Naive thymus-derived CD8-positive, alpha-beta T cell (primary cell): ENCODE data around the gene SPAG4. TPM values are rescaled to one million over a fixed set of nuclear protein-coding genes. Genes with fewer than 3 reads are reported as not detected.

Experiments used
- ATAC-seq, 2 donors: fragments of 150-1000 bp; cut with Tn5 transposase in 1 of 2; sonication (Bioruptor Pico), chemical (Tn5 transposase) in 1 of 2; 1 replicate in 1 of 2; 2 replicates in 1 of 2; pipeline ENCODE4 v1.10.0; 2021; ENCODE audit warnings: mild to moderate bottlenecking in 2 of 2, moderate library complexity in 2 of 2
- POLR2A ChIA-PET: fragments of 350-600 bp; sonication (Branson Sonifier 250); formaldehyde crosslinking; loops from one replicate; lab custom pipeline; 2021; ENCODE audit warnings: antibody characterized with exemption; lab: Charles Lee
- DNase-seq, 10 donors: peaks; one replicate each; pipeline versions ENCODE4 v3.0.0 to v3.0.0-alpha.2; 2020 to 2022
- H3K27ac Mint-ChIP-seq, 10 donors: one replicate each; pipeline ENCODE4 v1.8.0; 2020 to 2022; ENCODE audit warnings: mild to moderate bottlenecking in 10 of 10, mixed read lengths in 10 of 10, moderate library complexity in 4 of 10, inconsistent platforms in 1 of 10
- H3K27me3 Mint-ChIP-seq, 5 donors: one replicate each; pipeline ENCODE4 v1.8.0; 2021 to 2022; ENCODE audit warnings: mixed read lengths in 5 of 5
- H3K36me3 Mint-ChIP-seq, 3 donors: one replicate each; pipeline ENCODE4 v1.8.0; 2020 to 2022; ENCODE audit warnings: mixed read lengths in 3 of 3, mild to moderate bottlenecking in 2 of 3, inconsistent platforms in 1 of 3
- H3K4me1 Mint-ChIP-seq, 4 donors: one replicate each; pipeline ENCODE4 v1.8.0; 2021 to 2022; ENCODE audit warnings: mixed read lengths in 4 of 4
- H3K4me3 Mint-ChIP-seq, 10 donors: one replicate each; pipeline ENCODE4 v1.8.0; 2020 to 2022; ENCODE audit warnings: mild to moderate bottlenecking in 10 of 10, mixed read lengths in 10 of 10, moderate library complexity in 6 of 10, inconsistent platforms in 1 of 10
- H3K9me3 Mint-ChIP-seq, 9 donors: one replicate each; pipeline ENCODE4 v1.8.0; 2020 to 2022; ENCODE audit warnings: mixed read lengths in 9 of 9, mild to moderate bottlenecking in 3 of 9, inconsistent platforms in 1 of 9, moderate library complexity in 1 of 9
- polyA plus RNA-seq, 3 donors: library from polyadenylated mRNA; unstranded; fragments of 300-500 nt; fragmentation: Illumina TruSeq; gene quantifications; one replicate each; pipeline ENCODE4 v1.2.3, GENCODE V29; 2021
- total RNA-seq, 8 experiments: library from RNA in 2 of 8; stranded (reverse) in 2 of 8; gene quantifications; one replicate each; pipeline ENCODE4 v1.2.3 and lab custom pipeline; 2021 to 2026

SPAG4 gene, protein sequence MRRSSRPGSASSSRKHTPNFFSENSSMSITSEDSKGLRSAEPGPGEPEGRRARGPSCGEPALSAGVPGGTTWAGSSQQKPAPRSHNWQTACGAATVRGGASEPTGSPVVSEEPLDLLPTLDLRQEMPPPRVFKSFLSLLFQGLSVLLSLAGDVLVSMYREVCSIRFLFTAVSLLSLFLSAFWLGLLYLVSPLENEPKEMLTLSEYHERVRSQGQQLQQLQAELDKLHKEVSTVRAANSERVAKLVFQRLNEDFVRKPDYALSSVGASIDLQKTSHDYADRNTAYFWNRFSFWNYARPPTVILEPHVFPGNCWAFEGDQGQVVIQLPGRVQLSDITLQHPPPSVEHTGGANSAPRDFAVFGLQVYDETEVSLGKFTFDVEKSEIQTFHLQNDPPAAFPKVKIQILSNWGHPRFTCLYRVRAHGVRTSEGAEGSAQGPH
- total RNA-seq (under 1 TPM; 0.47 to 0.74 TPM), polyA plus RNA-seq (1 to 10 TPM in 1 of 3 donors, under 1 TPM in 2; 0.19 to 1.2 (median 0.30) TPM), total RNA-seq (lab: John Stamatoyannopoulos, UW) (1.5 to 29.7 (median 3.7) reads per million in 6 experiments)

DNA sequence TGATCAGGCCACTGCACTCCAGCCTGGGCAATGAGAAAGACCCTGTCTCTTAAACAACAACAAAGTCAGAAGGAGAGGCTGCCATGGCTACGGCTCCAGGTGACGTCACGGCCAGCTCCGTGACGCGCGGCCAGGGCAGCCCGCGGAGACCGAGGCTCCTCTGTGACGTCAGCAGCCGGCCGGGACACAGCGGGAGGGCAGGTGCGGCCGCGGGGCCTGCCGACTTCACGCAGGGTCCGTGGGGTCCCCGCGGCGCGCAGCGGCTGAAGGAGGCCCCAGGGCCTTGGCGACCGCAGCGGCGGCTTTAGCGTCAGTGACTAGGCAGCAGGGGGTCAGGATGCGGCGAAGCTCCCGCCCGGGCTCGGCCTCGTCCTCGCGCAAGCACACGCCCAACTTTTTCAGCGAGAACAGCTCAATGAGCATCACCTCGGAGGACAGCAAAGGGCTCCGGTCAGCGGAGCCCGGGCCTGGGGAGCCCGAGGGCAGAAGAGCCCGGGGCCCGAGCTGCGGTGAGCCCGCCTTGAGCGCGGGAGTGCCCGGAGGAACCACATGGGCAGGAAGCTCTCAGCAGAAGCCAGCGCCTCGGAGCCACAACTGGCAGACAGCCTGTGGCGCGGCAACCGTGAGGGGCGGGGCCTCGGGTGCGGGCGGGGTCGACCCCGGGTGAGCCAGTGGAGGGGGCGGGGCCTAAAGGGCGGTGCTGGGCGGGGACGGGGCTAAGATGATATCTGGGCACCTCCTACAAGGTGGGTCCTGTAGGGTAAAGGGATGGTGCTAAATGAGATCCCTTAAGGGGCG lies at the start of gene SPAG4:
SPAG4 (plus strand) TSS at position 163 of the 798 bp plus-strand sequence; CDS start at position 338, 175 bp downstream.
- POLR2A ChIA-PET: interaction anchor here (0.6 to 8.2 kb wide), 13 partner anchors 8 to 338 kb away, joined by 3 to 101 read pairs (median 7); partner anchors contain the start of genes CPNE1, NFS1, PHF20 and RBM12
- ATAC-seq (peak; percentile 81), DNase-seq (peak; percentile 92 to 100 (median 100))
- Mint-ChIP-seq H3K9me3 (peaks cover 0 to 3% (median 0%) of the 10 kb centered on the region in 9 donors), H3K4me3 (peak within 1 kb of the TSS; percentile 87 to 95 (median 90)), H3K27ac (peak within 1 kb of the TSS; percentile 88 to 100 (median 99)), H3K27me3 (no peaks in the 10 kb centered on the region), H3K4me1 (peaks cover 16 to 45% (median 39%) of the 10 kb centered on the region in 4 donors), H3K36me3 (no peaks in the 10 kb centered on the region)

DNA sequence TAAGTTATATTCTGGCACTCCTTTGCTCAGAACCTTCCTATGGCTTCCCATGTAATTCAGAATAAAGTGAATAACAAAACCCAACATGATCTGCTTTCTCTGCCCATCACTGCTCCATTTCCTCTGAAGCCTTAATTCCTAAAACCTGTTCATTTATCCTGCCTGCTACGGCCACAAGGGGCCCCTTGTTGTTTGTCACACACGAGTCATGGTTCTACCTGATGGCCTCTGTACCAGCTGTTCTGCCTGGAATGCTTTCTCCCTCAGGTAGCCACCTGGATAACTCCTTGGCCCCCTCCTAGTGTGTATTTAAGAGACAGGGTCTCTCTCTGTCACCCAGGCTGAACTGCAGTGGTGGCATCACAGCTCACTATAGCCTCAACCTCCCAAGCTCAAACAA lies 47.0 kb upstream of the SPAG4 start:
- H3K4me3 Mint-ChIP-seq: no peak overlapping the region
- ATAC-seq (no peak), DNase-seq (no peak)
- POLR2A ChIA-PET: no interaction called here
- H3K9me3 Mint-ChIP-seq: peaks cover 0 to 18% (median 5%) of the 10 kb centered on the region in 9 donors
- H3K36me3 Mint-ChIP-seq: peaks cover 0 to 5% (median 4%) of the 10 kb centered on the region in 3 donors
- peaks cover 0 to 2% (median 0%) of the 10 kb centered on the region in 4 donors for H3K4me1 Mint-ChIP-seq
- H3K27me3 Mint-ChIP-seq: peaks cover 0 to 1% (median 0%) of the 10 kb centered on the region in 5 donors
- no peak overlapping the region for H3K27ac Mint-ChIP-seq

DNA sequence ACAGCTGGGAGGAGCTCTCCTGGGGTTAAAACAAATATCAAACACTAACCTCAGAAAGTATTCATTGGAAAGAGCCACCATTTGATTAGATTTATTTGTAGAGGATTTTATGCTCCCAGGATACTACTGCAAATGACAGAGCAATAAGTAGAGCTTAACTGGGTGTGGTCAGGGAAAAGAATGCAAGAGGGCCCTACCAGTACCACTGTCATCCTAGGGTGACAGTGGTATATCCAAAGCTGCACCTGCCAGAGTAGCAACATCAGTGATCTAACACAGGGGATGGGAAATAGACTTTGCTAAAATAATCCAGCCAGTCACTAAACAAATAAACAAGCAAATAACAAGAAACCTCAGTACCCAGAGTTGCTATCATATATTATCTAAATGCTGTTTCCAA lies 44.1 kb upstream of the SPAG4 start:
- Mint-ChIP-seq H3K36me3 (peaks cover 0 to 7% (median 5%) of the 10 kb centered on the region in 3 donors), H3K4me3 (no peak overlapping the region), H3K27ac (peak overlapping the region in 1 of 10 donors; percentile 25), H3K4me1 (no peaks in the 10 kb centered on the region), H3K27me3 (peaks cover 0 to 1% (median 0%) of the 10 kb centered on the region in 5 donors), H3K9me3 (peaks cover 0 to 27% (median 11%) of the 10 kb centered on the region in 9 donors)
- POLR2A ChIA-PET: interaction anchor here (0.5 to 0.6 kb wide), 2 partner anchors 268 to 1785 kb away, joined by 4 to 8 read pairs; no protein-coding TSS in a partner anchor
- ATAC-seq (no peak), DNase-seq (no peak)

DNA sequence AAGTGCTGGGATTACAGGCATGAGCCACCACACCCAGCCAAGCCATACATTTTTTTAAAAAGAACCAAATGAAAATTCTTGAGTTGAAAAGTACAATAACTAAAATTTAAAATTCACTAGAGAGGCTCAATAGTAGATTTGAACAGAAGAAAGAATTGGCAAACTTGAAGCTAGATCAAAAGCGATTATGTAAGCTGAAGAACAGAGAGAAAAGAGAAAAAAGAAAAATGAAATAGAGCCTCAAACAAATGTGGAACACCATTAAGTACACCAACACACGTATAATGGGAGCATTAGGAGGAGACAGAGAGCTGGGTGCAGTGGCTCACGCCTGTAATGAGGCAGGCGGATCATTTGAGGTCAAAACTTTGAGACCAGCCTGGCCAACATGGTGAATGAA lies 42.8 kb upstream of the SPAG4 start:
- Mint-ChIP-seq H3K36me3 (peaks cover 0 to 7% (median 5%) of the 10 kb centered on the region in 3 donors), H3K4me1 (no peaks in the 10 kb centered on the region), H3K27ac (no peak overlapping the region), H3K4me3 (no peak overlapping the region), H3K9me3 (peaks cover 0 to 27% (median 11%) of the 10 kb centered on the region in 9 donors), H3K27me3 (peaks cover 0 to 1% (median 0%) of the 10 kb centered on the region in 5 donors)
- no peak for ATAC-seq
- no peak for DNase-seq
- POLR2A ChIA-PET: no interaction called here

DNA sequence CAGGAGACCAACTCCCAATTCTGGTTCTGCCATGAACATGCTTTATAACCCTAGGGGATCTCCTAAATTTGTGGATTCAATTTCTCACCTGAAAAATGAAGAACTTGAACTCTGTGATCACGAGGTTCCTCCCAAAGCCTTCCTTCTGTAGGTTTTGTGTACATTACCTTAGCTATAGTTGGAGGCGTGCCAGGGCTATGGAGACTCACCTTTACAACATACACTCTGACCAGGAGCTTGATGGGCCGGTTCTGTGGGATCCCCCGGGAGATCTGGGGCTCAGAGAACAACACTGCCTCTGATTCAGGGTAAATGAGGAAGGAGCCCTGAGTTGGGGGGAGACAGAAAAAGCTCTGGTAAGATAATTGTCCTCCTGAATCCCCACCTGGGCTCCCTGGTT lies 39.7 kb upstream of the SPAG4 start:
- POLR2A ChIA-PET: no interaction called here
- ATAC-seq: no peak
- no peak for DNase-seq
- peaks cover 0 to 7% (median 5%) of the 10 kb centered on the region in 3 donors for H3K36me3 Mint-ChIP-seq
- no peaks in the 10 kb centered on the region for H3K4me1 Mint-ChIP-seq
- peaks cover 0 to 31% (median 11%) of the 10 kb centered on the region in 9 donors for H3K9me3 Mint-ChIP-seq
- no peak overlapping the region for H3K4me3 Mint-ChIP-seq
- no peaks in the 10 kb centered on the region for H3K27me3 Mint-ChIP-seq
- no peak overlapping the region for H3K27ac Mint-ChIP-seq

DNA sequence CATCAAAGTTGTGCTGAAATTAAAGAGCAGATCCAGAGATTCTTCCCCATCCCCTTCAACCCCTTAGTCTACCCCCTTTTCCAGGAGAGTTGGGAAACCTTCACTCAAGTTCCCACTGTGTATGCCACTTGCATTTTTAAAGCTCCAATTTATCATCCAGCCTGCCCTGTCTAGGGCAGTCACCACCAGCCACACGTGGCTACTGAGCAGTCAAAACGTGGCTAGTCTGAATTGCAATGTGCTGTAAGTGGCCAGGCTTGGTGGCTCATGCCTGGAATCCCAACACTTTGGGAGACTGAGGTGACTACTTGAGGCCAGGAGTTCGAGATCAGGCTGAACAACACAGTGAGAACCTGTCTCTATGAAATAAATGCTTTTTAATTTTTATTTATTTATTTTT lies 38.8 kb upstream of the SPAG4 start:
- no peak for DNase-seq
- Mint-ChIP-seq H3K9me3 (peaks cover 3 to 30% (median 12%) of the 10 kb centered on the region in 9 donors), H3K27me3 (no peaks in the 10 kb centered on the region), H3K36me3 (peaks cover 0 to 7% (median 5%) of the 10 kb centered on the region in 3 donors), H3K27ac (no peak overlapping the region), H3K4me1 (no peaks in the 10 kb centered on the region), H3K4me3 (no peak overlapping the region)
- POLR2A ChIA-PET: no interaction called here
- no peak for ATAC-seq

DNA sequence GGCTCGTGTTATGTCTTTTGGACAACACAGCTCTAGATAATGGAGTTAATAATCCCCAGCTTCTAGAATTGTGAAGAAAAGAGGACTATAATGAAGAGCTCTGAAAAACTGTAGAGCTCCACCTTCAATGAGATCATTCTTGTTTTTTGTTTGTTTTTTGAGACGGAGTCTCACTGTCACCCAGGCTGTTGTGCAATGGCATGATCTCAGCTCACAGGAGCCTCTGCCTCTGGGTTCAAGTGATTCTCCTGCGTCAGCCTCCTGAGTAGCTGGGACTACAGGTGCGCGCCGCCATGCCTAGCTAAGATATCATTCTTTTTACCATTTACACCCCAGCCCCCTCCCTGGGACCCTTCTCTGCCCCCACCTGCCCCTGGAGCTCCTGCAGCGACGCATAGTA lies 37.2 kb upstream of the SPAG4 start:
- POLR2A ChIA-PET: no interaction called here
- H3K27ac Mint-ChIP-seq: no peak overlapping the region
- H3K4me1 Mint-ChIP-seq: no peaks in the 10 kb centered on the region
- H3K4me3 Mint-ChIP-seq: no peak overlapping the region
- no peaks in the 10 kb centered on the region for H3K27me3 Mint-ChIP-seq
- peaks cover 0 to 3% (median 0%) of the 10 kb centered on the region in 3 donors for H3K36me3 Mint-ChIP-seq
- H3K9me3 Mint-ChIP-seq: peaks cover 0 to 23% (median 11%) of the 10 kb centered on the region in 9 donors
- ATAC-seq: no peak
- no peak for DNase-seq

DNA sequence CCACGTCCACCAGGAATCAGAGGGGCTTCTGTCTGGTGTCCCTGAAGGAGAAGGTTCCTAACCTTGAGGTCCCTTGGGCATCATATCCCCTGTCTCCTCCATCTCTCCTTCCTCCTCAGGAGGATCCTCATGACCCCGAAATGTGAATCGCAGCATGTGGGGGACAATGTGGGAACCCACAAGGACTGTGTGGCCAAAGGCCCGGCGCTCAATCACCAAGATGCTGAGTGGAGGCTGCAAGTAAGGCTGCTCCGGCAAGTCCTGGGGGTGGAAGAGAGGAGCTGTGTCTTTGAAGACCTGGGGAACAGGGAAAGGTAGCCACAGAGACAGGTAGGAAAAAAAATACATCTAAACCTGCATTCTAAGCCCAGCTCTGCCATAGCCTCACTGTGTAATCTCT lies 36.4 kb upstream of the SPAG4 start:
- Mint-ChIP-seq H3K9me3 (peaks cover 0 to 21% (median 10%) of the 10 kb centered on the region in 9 donors), H3K27me3 (no peaks in the 10 kb centered on the region), H3K36me3 (no peaks in the 10 kb centered on the region), H3K4me1 (no peaks in the 10 kb centered on the region), H3K27ac (no peak overlapping the region), H3K4me3 (no peak overlapping the region)
- no peak for ATAC-seq
- no peak for DNase-seq
- POLR2A ChIA-PET: no interaction called here

DNA sequence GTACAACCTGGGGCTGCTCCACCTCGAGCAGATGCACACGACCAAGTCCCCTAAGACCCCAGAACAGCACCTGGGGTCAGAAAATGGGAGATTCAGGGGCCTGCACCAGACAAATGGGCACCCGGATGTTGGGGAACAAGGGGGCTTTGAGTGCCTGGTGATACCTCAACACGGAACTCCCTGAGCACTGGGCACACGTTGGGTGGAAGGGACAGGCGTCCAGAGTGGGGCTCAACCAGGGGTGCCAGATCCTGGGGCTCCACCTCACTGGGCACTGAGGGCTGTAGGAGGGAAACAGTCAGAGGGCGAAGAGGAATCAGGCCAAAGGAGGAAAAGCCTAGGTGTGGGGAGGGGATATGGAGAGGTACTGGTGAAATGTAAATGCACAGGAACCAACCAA lies 33.5 kb upstream of the SPAG4 start:
- peak overlapping the region in 1 of 10 donors; percentile 73 for H3K27ac Mint-ChIP-seq
- POLR2A ChIA-PET: no interaction called here
- no peaks in the 10 kb centered on the region for H3K4me1 Mint-ChIP-seq
- DNase-seq (no peak), ATAC-seq (no peak)
- no peak overlapping the region for H3K4me3 Mint-ChIP-seq
- peaks cover 0 to 2% (median 0%) of the 10 kb centered on the region in 5 donors for H3K27me3 Mint-ChIP-seq
- H3K9me3 Mint-ChIP-seq: peaks cover 0 to 18% (median 10%) of the 10 kb centered on the region in 9 donors
- H3K36me3 Mint-ChIP-seq: no peaks in the 10 kb centered on the region

DNA sequence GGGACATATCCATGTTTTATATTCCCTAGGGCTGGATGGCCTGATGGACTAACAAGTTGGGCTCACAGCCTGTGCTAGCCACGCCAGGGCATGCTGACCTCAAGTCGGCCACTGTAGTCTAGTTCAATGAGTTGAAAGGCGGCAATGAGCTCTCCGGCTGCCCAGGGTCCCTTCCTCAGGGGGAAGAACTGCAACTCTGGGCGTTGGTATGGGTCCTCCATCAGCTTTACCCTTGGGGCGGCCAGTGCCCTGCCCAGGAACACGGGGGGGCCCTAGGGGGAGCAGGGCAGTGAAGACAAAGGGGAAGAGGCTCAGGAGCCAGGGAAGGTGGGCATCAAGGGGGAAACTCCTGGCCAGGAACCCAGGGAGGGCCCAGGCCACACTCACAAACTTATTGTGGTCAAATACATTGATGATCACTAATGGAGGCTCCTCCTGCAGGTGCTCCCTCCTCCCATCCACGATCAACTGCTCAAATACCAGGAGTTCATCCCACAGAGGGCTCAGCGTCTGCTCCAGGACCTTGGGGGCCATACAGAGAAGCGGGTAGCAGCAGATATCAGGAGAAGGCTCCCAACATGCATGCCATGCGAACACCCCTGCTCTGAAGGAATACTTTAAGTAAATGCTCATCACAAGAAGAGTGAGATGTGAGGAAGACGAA lies 32.8 kb upstream of the SPAG4 start:
- no peaks in the 10 kb centered on the region for H3K36me3 Mint-ChIP-seq

DNA sequence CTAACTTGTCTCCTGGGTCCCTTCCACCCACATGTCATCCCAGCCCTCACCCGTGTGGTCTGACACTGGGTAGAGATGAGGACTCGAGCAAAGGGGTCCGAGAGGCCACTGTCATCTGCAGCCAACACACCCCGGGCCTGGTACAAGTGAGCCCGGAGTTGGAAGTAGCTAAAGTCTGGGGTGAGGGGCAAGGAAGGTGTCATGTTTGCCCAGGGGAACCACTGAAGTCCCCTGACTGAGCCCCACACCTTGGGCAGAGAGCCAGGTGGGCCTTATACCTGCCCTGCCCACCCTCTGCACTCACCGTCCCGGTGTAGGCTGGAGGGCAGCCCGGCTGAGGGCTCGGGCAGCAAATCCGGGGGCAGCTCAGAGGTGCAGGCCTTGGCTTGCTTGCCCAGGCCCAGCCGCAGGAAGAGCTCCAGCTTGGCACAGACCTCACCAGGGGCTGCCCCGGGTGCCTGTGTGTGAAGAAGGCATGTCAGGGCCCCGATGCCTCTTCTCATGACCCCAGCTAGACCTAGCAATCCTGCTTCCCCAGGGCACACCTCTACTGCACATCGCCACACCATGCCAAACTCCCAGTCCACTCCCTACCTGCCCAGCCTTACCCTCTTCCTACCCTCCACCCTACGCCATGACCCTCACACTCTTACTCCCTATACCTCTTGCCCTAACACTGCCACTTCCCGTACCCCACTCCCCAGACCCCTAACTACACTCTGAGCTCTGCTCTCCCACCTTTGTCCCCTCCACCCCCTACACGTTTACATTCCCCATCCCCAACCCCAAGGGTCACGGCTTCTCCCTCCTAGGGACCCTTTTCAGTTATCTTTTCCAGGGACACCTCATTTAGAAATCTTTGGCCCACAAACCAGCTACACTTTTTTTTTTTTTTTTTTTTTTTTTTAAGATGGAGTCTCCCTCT lies 31.7 kb upstream of the SPAG4 start:
- ATAC-seq: no peak
- POLR2A ChIA-PET: no interaction called here
- no peak overlapping the region for H3K4me3 Mint-ChIP-seq
- H3K27me3 Mint-ChIP-seq: peaks cover 0 to 2% (median 0%) of the 10 kb centered on the region in 5 donors
- peak overlapping the region in 1 of 10 donors; percentile 45 for H3K27ac Mint-ChIP-seq
- H3K36me3 Mint-ChIP-seq: no peaks in the 10 kb centered on the region
- H3K4me1 Mint-ChIP-seq: no peaks in the 10 kb centered on the region
- DNase-seq: no peak
- H3K9me3 Mint-ChIP-seq: peaks cover 0 to 18% (median 10%) of the 10 kb centered on the region in 9 donors

More for the DNA sequence above, 32.8 kb upstream of the SPAG4 start:
- Mint-ChIP-seq H3K9me3 (peaks cover 0 to 18% (median 10%) of the 10 kb centered on the region in 9 donors), H3K4me1 (no peaks in the 10 kb centered on the region), H3K27me3 (peaks cover 0 to 2% (median 0%) of the 10 kb centered on the region in 5 donors), H3K4me3 (no peak overlapping the region), H3K27ac (peak overlapping the region in 2 of 10 donors; percentile 44 to 48)
- POLR2A ChIA-PET: no interaction called here
- ATAC-seq: no peak
- no peak for DNase-seq
